OCI-LY7 (cell line): ENCODE measurements around the gene GPD1L. TPM values are rescaled to one million over a fixed set of nuclear protein-coding genes. Genes with fewer than 3 reads are reported as not detected.

Source experiments
- BruUV-seq: library from RNA; stranded (reverse); fragments of 400-500 nt; replicated peaks from 2 replicates; lab custom pipeline; 2021; lab: Mats Ljungman, UMichigan
- CTCF ChIA-PET: fragments of 300-600 bp; sonication (Branson Sonifier 250); formaldehyde crosslinking; loops from one replicate; lab custom pipeline; 2022; ENCODE audit warnings: antibody characterized with exemption; ENCODE audit not compliant: unreplicated experiment; lab: Charles Lee
- POLR2A ChIA-PET: fragments of 300-600 bp; sonication (Branson Sonifier 250); formaldehyde crosslinking; loops from one replicate; lab custom pipeline; 2022; ENCODE audit warnings: antibody characterized with exemption; lab: Charles Lee
- DNase-seq: peaks from one replicate; pipeline ENCODE4 v3.0.0-alpha.2; 2015; ENCODE audit warnings: low spot score
- H2AFZ ChIP-seq: fragments of 200-600 bp; sonication (generic), shearing (Covaris generic); 2 replicates; pipeline ENCODE4 v1.6.1; 2014; ENCODE audit warnings: mild to moderate bottlenecking, antibody characterized with exemption, low read length, moderate library complexity
- H3K27ac ChIP-seq: fragments of 200-600 bp; sonication (generic); 2 replicates; pipeline ENCODE4 v1.5.1; 2014; ENCODE audit warnings: mixed run types, low read depth, mild to moderate bottlenecking, moderate library complexity, low read length, inconsistent platforms; ENCODE audit not compliant: poor library complexity, severe bottlenecking
- H3K36me3 ChIP-seq: fragments of 200-600 bp; sonication (generic); 2 replicates; pipeline ENCODE4 v1.6.1; 2014; ENCODE audit warnings: mild to moderate bottlenecking, antibody characterized with exemption, low read length, moderate library complexity, mixed read lengths; ENCODE audit not compliant: insufficient read depth
- H3K4me1 ChIP-seq: fragments of 200-600 bp; sonication (generic); 2 replicates; pipeline ENCODE4 v1.5.1; 2014; ENCODE audit warnings: mild to moderate bottlenecking, low read length; ENCODE audit not compliant: insufficient read depth, poor library complexity, severe bottlenecking
- H3K4me2 ChIP-seq: fragments of 200-600 bp; sonication (generic); 2 replicates; pipeline ENCODE4 v1.6.1; 2014; ENCODE audit warnings: mild to moderate bottlenecking, low read length
- H3K4me3 ChIP-seq: fragments of 200-600 bp; sonication (generic); 2 replicates; pipeline ENCODE4 v1.5.1; 2014; ENCODE audit warnings: mild to moderate bottlenecking, low read depth, low read length; ENCODE audit not compliant: poor library complexity, severe bottlenecking
- H3K79me2 ChIP-seq: fragments of 200-600 bp; sonication (generic); 2 replicates; pipeline ENCODE4 v1.6.1; 2016; ENCODE audit warnings: low read depth, mild to moderate bottlenecking, low read length, moderate library complexity, mixed read lengths; ENCODE audit not compliant: insufficient read depth
- H3K9me2 ChIP-seq: fragments of 200-600 bp; sonication (generic); 2 replicates; pipeline ENCODE4 v1.6.1; 2016; ENCODE audit warnings: mild to moderate bottlenecking, low read length, mixed read lengths; ENCODE audit not compliant: insufficient read depth
- H3K9me3 ChIP-seq: fragments of 200-600 bp; sonication (generic); 2 replicates; pipeline ENCODE4 v1.6.1; 2014; ENCODE audit warnings: mild to moderate bottlenecking, mixed run types, low read length, mixed read lengths
- H4K20me1 ChIP-seq: fragments of 200-600 bp; sonication (generic); 2 replicates; pipeline ENCODE4 v1.6.1; 2014; ENCODE audit warnings: mild to moderate bottlenecking, antibody characterized with exemption, low read length, moderate library complexity, mixed read lengths; ENCODE audit not compliant: insufficient read depth
- EZH2phosphoT487 ChIP-seq: fragments of 200-600 bp; sonication (generic); IDR thresholded peaks from 2 replicates; pipeline ENCODE4 v1.6.1; 2018; ENCODE audit warnings: low read depth, borderline replicate concordance, mild to moderate bottlenecking, mixed run types, antibody characterized with exemption, low read length, moderate library complexity, mixed read lengths
- intact Hi-C: fragments of 100-400 bp; cut with micrococcal nuclease; formaldehyde crosslinking; loops from one replicate; pipeline ENCODE4 v1.10.0; 2022; ENCODE audit not compliant: unreplicated experiment
- total RNA-seq, 2 experiments: library from RNA; depleted of rRNA in 1 of 2; stranded (reverse); fragments of >200 nt in 1 of 2; shearing (Covaris generic) in 1 of 2; gene quantifications; 2 replicates each; pipeline ENCODE4 v1.2.3, GENCODE V29; 2014 to 2022
- TF ChIP-seq, protein P1 (sequence below): fragments of 200-600 bp; sonication (generic); conservative IDR thresholded peaks from 2 replicates; pipeline ENCODE4 v1.5.1; 2014; ENCODE audit warnings: mild to moderate bottlenecking, antibody characterized with exemption, low read length, moderate library complexity, mixed read lengths

GPD1L gene
- total RNA-seq, 2 experiments from 2014 or later: 27.5 to 29.2 TPM

DNA sequence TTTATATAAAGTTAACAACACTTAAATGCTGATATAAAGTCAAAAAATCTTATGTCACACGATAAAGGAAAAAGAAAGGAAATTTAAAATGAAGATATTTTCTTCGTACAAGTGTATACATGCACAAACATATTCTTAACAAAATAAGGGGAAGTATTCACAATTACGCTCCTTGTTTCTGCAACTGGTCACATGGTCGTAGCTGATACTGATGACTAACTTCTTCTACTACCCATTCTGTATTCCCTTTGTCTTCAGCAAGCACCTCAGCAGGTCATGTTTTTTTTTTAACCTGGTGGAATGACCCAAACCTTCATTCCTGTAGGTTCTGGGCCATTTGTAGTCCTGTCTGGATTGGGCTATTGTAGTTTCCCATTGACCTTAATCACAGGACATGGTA, 102.0 kb downstream of the GPD1L start:
- Histone ChIP-seq H3K9me3 (no peaks in the 10 kb centered on the region), H2AFZ (no peak overlapping the region), H3K9me2 (no peaks in the 10 kb centered on the region), H3K79me2 (no peaks in the 10 kb centered on the region), H3K4me3 (no peak overlapping the region), H3K4me1 (no peaks in the 10 kb centered on the region), H3K4me2 (no peak overlapping the region), H4K20me1 (no peaks in the 10 kb centered on the region), H3K36me3 (no peaks in the 10 kb centered on the region), H3K27ac (no peak overlapping the region)
- CTCF ChIA-PET: no interaction called here
- intact Hi-C loops: loop anchor here (10.0 kb wide), 1 partner anchor 436 kb away; no protein-coding TSS in a partner anchor
- POLR2A ChIA-PET: interaction anchor here (1.4 kb wide), 1 partner anchor 10 kb away, joined by 3 read pairs; no protein-coding TSS in a partner anchor
- BruUV-seq: no TSS peak
- no peak for TF ChIP-seq EZH2phosphoT487
- TF ChIP-seq, protein P1, sequence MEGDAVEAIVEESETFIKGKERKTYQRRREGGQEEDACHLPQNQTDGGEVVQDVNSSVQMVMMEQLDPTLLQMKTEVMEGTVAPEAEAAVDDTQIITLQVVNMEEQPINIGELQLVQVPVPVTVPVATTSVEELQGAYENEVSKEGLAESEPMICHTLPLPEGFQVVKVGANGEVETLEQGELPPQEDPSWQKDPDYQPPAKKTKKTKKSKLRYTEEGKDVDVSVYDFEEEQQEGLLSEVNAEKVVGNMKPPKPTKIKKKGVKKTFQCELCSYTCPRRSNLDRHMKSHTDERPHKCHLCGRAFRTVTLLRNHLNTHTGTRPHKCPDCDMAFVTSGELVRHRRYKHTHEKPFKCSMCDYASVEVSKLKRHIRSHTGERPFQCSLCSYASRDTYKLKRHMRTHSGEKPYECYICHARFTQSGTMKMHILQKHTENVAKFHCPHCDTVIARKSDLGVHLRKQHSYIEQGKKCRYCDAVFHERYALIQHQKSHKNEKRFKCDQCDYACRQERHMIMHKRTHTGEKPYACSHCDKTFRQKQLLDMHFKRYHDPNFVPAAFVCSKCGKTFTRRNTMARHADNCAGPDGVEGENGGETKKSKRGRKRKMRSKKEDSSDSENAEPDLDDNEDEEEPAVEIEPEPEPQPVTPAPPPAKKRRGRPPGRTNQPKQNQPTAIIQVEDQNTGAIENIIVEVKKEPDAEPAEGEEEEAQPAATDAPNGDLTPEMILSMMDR: no peak
- no peak for DNase-seq

DNA sequence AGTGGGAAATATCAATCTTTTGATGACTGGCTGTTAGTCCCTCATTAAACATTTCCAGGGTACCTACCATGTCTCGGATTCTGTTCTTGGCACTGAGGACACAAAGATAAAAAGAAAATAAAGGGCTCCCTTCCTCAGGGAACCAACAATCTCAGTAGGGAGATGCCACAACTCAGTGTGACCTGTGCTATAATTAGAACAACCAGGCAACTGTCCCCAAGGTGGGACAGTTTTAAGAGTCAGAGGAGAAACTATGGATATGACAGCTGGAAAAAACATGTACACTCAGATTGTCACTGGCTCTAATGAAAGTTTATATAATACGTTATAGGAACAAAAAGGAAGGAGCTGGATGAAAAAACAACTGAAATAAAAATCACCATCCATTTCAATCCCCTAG, 108.8 kb downstream of the GPD1L start:
- H3K4me1 ChIP-seq: no peaks in the 10 kb centered on the region
- H3K9me3 ChIP-seq: no peaks in the 10 kb centered on the region
- H3K27ac ChIP-seq: no peak overlapping the region
- BruUV-seq: no TSS peak
- TF ChIP-seq, protein P1: no peak
- no peak for TF ChIP-seq EZH2phosphoT487
- no peak overlapping the region for H3K4me2 ChIP-seq
- intact Hi-C loops: no loop called here
- no peaks in the 10 kb centered on the region for H3K79me2 ChIP-seq
- H3K4me3 ChIP-seq: no peak overlapping the region
- H2AFZ ChIP-seq: no peak overlapping the region
- CTCF ChIA-PET: no interaction called here
- POLR2A ChIA-PET: interaction anchor here (0.6 to 1.1 kb wide), 2 partner anchors 175 to 235 kb away, joined by 3 to 4 read pairs; no protein-coding TSS in a partner anchor
- H3K9me2 ChIP-seq: no peaks in the 10 kb centered on the region
- H3K36me3 ChIP-seq: no peaks in the 10 kb centered on the region
- no peaks in the 10 kb centered on the region for H4K20me1 ChIP-seq
- DNase-seq: no peak

DNA sequence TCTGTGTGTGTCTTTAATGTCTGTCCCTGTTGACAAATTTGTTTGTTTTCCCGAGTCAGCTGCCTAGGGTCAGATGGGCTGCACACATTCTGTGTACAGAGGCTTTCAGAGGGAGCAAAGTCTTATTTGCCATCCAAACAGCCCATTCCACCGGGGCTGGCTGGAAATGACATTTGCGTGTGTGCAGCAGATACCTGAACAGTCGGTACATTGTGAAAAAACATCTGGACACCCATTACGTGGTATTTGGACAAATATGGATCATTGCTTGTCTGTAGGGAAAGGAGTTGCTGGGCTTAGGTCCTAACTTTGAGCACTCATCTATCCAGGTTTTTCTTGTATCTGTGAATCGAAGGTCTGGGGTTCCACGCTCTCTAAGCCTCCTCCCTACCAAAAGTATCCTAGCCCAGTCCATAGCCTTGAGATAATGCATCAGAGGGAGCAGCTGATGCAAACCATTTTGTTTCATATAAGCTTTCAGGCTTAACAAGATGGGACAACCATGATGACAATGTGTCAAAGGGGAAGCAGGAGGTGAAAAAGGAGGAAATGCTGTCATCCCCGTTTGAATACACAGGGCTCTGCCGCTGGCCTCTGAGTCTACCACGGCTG, 109.9 kb downstream of the GPD1L start:
- DNase-seq: no peak
- intact Hi-C loops: no loop called here
- H3K27ac ChIP-seq: no peak overlapping the region
- H2AFZ ChIP-seq: no peak overlapping the region
- H3K9me2 ChIP-seq: no peaks in the 10 kb centered on the region
- no TSS peak for BruUV-seq
- no peaks in the 10 kb centered on the region for H4K20me1 ChIP-seq
- no peaks in the 10 kb centered on the region for H3K79me2 ChIP-seq
- no peak overlapping the region for H3K4me3 ChIP-seq
- TF ChIP-seq EZH2phosphoT487: no peak
- TF ChIP-seq, protein P1: no peak
- ChIA-PET POLR2A (no interaction called here), CTCF (no interaction called here)
- H3K4me1 ChIP-seq: no peaks in the 10 kb centered on the region
- H3K36me3 ChIP-seq: no peaks in the 10 kb centered on the region
- no peak overlapping the region for H3K4me2 ChIP-seq
- H3K9me3 ChIP-seq: no peaks in the 10 kb centered on the region
